ENCODE measurements around the gene CHST13.

CHST13 gene

GRCh38 chr3:126488185-126488584 is 35.8 kb upstream of the CHST13 start:
- DNase-seq: no peak

GRCh38 chr3:126488886-126489569 is 34.9 kb upstream of the CHST13 start:
- no peak for DNase-seq

GRCh38 chr3:126490619-126491018 is 33.3 kb upstream of the CHST13 start:
- DNase-seq: no peak

- no peak for DNase-seq
Observed at GRCh38 chr3:126491221-126492013, 32.5 kb upstream of the CHST13 start.

- no peak for DNase-seq
Observed at GRCh38 chr3:126493051-126493450, 30.9 kb upstream of the CHST13 start.

- DNase-seq: no peak
Observed at GRCh38 chr3:126493739-126494138, 30.2 kb upstream of the CHST13 start.

- no peak for DNase-seq
Observed at GRCh38 chr3:126494204-126494969, 29.6 kb upstream of the CHST13 start.

- DNase-seq: no peak
Observed at GRCh38 chr3:126494970-126495230, 29.1 kb upstream of the CHST13 start.

- no peak for DNase-seq
Observed at GRCh38 chr3:126495786-126496185, 28.2 kb upstream of the CHST13 start.

- no peak for DNase-seq
Observed at GRCh38 chr3:126496894-126497850, 26.8 kb upstream of the CHST13 start.

- DNase-seq: no peak
Observed at GRCh38 chr3:126497956-126498355, 26.0 kb upstream of the CHST13 start.

- DNase-seq: no peak
Observed at GRCh38 chr3:126498461-126498860, 25.5 kb upstream of the CHST13 start.

- no peak for DNase-seq
Observed at GRCh38 chr3:126498929-126499328, 25.0 kb upstream of the CHST13 start.

- no peak for DNase-seq
Observed at GRCh38 chr3:126499401-126499800, 24.6 kb upstream of the CHST13 start.

- DNase-seq: no peak
Observed at GRCh38 chr3:126500016-126500415, 23.9 kb upstream of the CHST13 start.

- no peak for DNase-seq
Observed at GRCh38 chr3:126501054-126501453, 22.9 kb upstream of the CHST13 start.

- DNase-seq: no peak
Observed at GRCh38 chr3:126501736-126502135, 22.2 kb upstream of the CHST13 start.

- no peak for DNase-seq
Observed at GRCh38 chr3:126502656-126503055, 21.3 kb upstream of the CHST13 start.

GRCh38 chr3:126503701-126504100 is 20.3 kb upstream of the CHST13 start:
- no peak for DNase-seq

- no peak for DNase-seq
Observed at GRCh38 chr3:126507886-126508285, 16.1 kb upstream of the CHST13 start.

- DNase-seq: no peak
Observed at GRCh38 chr3:126508564-126508964, 15.4 kb upstream of the CHST13 start.

- DNase-seq: no peak
Observed at GRCh38 chr3:126509597-126510307, 14.2 kb upstream of the CHST13 start.

Data from stimulated activated CD4-positive, alpha-beta T cell treated with anti-CD3 and anti-CD28 coated beads, Interleukin-4, amount 100 ng/mL, for 24 hours (primary cell).